Parathyroid adenoma (tissue), 2 donors: ENCODE results near the gene AP2A2.
"Not testable (repeated sequence)": the region's sequence is repeated elsewhere in the genome, so short reads cannot be mapped to it uniquely, and the experiment has no call there.

Source experiments
- H2AFZ ChIP-seq: fragments of 300-600 bp; sonication (generic); one replicate; pipeline ENCODE4 v1.7.0; 2017; ENCODE audit warnings: antibody characterized with exemption, mild to moderate bottlenecking
- H3K27ac ChIP-seq: fragments of 300-600 bp; sonication (generic); one replicate; pipeline ENCODE4 v1.7.0; 2017
- H3K27me3 ChIP-seq: fragments of 300-600 bp; sonication (generic); one replicate; pipeline ENCODE4 v1.7.0; 2017; ENCODE audit warnings: low read length; ENCODE audit not compliant: control insufficient read depth, insufficient read depth
- H3K36me3 ChIP-seq: fragments of 300-600 bp; sonication (generic); one replicate; pipeline ENCODE4 v1.7.0; 2017; ENCODE audit warnings: low read length; ENCODE audit not compliant: control insufficient read depth, insufficient read depth
- H3K4me1 ChIP-seq: fragments of 300-600 bp; sonication (generic); one replicate; pipeline ENCODE4 v1.7.0; 2017; ENCODE audit warnings: control low read depth
- H3K4me2 ChIP-seq: fragments of 300-600 bp; sonication (generic); one replicate; pipeline ENCODE4 v1.7.0; 2017; ENCODE audit warnings: low read length
- H3K4me3 ChIP-seq: fragments of 300-600 bp; sonication (generic); one replicate; pipeline ENCODE4 v1.7.0; 2017; ENCODE audit warnings: low read depth, low read length
- H3K79me2 ChIP-seq: fragments of 300-600 bp; sonication (generic); one replicate; pipeline ENCODE4 v1.7.0; 2017; ENCODE audit warnings: control low read depth
- H3K9ac ChIP-seq: fragments of 300-600 bp; sonication (generic); one replicate; pipeline ENCODE4 v1.7.0; 2017; ENCODE audit warnings: mild to moderate bottlenecking
- H3K9me3 ChIP-seq: fragments of 300-600 bp; sonication (generic); one replicate; pipeline ENCODE4 v1.7.0; 2017; ENCODE audit warnings: low read length; ENCODE audit not compliant: control insufficient read depth
- TF ChIP-seq, protein P1 (sequence below): fragments of 300-600 bp; sonication (generic); IDR thresholded peaks from one replicate; pipeline ENCODE4 v1.7.0; 2017; ENCODE audit warnings: antibody characterized with exemption, mild to moderate bottlenecking
- donor health status: primary hyperparathyroidism.

The AP2A2 gene

DNA sequence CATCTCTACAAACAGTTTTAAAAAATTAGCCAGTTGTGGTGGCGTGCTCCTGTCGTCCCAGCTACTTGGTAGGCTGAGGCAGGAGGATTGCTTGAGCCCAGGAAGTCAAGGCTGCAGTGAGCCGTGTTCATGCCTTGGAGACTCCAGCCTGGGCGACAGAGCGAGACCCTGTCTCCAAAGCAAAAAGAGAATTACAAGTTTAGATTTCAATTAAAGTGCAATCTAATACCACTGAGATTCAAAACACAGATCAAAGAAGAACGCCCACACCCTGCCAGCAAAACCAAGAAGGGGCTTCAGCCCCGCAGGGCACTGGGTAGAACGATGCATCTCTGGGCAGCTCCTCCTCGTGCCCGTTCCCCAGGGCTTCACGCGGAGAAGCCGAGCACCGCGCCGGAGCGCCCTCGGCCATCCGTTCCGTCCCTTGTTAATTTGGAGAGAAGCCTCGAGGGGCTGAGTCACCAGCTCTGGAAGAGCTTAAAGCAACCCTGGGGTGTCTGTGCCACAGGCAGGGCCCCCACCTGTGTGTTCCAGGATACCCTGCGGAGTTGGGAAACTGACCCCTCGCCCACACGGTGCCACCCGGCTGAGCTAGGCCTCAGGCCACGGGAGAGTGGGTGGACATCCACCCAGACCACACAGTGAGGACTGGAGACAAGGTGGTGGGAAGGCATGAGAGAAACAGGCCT is 47.0 kb downstream of the AP2A2 start:
- TF ChIP-seq, protein P1, sequence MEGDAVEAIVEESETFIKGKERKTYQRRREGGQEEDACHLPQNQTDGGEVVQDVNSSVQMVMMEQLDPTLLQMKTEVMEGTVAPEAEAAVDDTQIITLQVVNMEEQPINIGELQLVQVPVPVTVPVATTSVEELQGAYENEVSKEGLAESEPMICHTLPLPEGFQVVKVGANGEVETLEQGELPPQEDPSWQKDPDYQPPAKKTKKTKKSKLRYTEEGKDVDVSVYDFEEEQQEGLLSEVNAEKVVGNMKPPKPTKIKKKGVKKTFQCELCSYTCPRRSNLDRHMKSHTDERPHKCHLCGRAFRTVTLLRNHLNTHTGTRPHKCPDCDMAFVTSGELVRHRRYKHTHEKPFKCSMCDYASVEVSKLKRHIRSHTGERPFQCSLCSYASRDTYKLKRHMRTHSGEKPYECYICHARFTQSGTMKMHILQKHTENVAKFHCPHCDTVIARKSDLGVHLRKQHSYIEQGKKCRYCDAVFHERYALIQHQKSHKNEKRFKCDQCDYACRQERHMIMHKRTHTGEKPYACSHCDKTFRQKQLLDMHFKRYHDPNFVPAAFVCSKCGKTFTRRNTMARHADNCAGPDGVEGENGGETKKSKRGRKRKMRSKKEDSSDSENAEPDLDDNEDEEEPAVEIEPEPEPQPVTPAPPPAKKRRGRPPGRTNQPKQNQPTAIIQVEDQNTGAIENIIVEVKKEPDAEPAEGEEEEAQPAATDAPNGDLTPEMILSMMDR = no peak
- H3K27ac ChIP-seq = no peak overlapping the region
- H3K4me3 ChIP-seq = no peak overlapping the region
- no peaks in the 10 kb centered on the region for H3K9me3 ChIP-seq
- H3K4me1 ChIP-seq = no peaks in the 10 kb centered on the region
- H3K79me2 ChIP-seq = peaks cover 12% of the 10 kb centered on the region
- H2AFZ ChIP-seq = no peak overlapping the region
- H3K9ac ChIP-seq = no peak overlapping the region
- H3K4me2 ChIP-seq = no peak overlapping the region
- H3K36me3 ChIP-seq = no peaks in the 10 kb centered on the region
- H3K27me3 ChIP-seq = no peaks in the 10 kb centered on the region

DNA sequence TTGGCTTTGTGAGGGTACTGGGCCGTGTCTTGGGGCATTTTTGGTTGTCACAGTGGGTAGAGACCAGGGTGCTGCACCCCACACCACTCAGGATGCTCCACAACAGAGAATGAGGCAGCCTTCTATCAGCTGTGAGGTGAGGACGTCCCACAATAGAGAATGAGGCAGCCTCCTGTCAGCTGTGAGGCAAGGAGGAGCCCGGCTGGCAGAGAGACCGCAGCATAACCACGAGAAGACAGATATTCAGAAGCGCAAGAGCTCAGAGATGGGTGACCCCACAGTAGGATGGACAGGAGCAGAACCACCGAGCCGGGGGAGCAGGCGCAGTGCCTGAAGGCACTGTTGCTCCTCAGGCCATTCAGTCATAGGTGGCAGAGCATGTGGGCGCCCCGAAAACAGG is 47.6 kb downstream of the AP2A2 start:
- TF ChIP-seq, protein P1 = no peak
- no peak overlapping the region for H3K9ac ChIP-seq
- H3K9me3 ChIP-seq = no peaks in the 10 kb centered on the region

DNA sequence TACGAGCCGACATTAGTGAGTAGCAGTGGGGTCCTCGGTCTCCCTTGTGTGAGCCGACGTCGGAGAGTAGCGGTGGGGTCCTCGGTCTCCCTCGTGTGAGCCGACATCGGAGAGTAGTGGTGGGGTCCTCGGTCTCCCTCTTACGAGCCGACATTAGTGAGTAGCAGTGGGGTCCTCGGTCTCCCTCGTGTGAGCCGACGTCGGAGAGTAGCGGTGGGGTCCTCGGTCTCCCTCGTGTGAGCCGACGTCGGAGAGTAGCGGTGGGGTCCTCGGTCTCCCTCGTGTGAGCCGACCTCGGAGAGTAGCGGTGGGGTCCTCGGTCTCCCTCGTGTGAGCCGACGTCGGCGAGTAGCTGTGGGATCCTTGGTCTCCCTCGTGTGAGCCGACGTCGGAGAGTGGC is 49.7 kb downstream of the AP2A2 start:
- not testable (repeated sequence) for H3K9me3 ChIP-seq, H3K27ac ChIP-seq, H3K79me2 ChIP-seq, H3K4me3 ChIP-seq, H3K27me3 ChIP-seq, H3K9ac ChIP-seq, H3K36me3 ChIP-seq, H3K4me1 ChIP-seq, H3K4me2 ChIP-seq, H2AFZ ChIP-seq

More for the DNA sequence above, 47.6 kb downstream of the AP2A2 start:
- H3K4me3 ChIP-seq = no peak overlapping the region
- H3K4me1 ChIP-seq = no peaks in the 10 kb centered on the region
- H3K27ac ChIP-seq = no peak overlapping the region
- H3K27me3 ChIP-seq = no peaks in the 10 kb centered on the region
- H3K36me3 ChIP-seq = no peaks in the 10 kb centered on the region
- H2AFZ ChIP-seq = no peak overlapping the region
- no peak overlapping the region for H3K4me2 ChIP-seq
- peaks cover 12% of the 10 kb centered on the region for H3K79me2 ChIP-seq

DNA sequence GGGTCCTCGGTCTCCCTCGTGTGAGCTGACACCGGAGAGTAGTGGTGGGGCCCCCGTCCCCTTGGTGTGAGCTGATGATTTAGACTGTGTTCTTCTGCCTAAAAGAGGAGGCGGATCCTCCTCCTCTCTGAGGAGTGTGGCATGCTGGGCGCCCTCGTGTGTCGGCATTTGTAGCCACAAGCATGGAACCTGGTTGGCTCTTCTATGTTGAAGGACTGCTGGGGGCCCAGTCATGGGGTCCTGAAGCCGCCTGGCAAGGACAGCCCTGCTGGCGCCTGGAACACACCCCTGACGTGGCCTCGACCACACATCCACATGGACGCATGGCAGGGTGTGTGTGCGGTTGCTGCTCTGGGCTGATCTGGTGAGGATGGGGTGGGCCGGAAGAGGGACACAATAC is 50.2 kb downstream of the AP2A2 start:
- H3K4me2 ChIP-seq = no peak overlapping the region
- H3K9me3 ChIP-seq = no peaks in the 10 kb centered on the region
- H2AFZ ChIP-seq = no peak overlapping the region
- H3K4me1 ChIP-seq = no peaks in the 10 kb centered on the region
- TF ChIP-seq, protein P1 = no peak
- no peak overlapping the region for H3K9ac ChIP-seq
- no peaks in the 10 kb centered on the region for H3K27me3 ChIP-seq
- H3K79me2 ChIP-seq = peaks cover 7% of the 10 kb centered on the region
- H3K27ac ChIP-seq = no peak overlapping the region
- H3K36me3 ChIP-seq = no peaks in the 10 kb centered on the region
- H3K4me3 ChIP-seq = no peak overlapping the region

DNA sequence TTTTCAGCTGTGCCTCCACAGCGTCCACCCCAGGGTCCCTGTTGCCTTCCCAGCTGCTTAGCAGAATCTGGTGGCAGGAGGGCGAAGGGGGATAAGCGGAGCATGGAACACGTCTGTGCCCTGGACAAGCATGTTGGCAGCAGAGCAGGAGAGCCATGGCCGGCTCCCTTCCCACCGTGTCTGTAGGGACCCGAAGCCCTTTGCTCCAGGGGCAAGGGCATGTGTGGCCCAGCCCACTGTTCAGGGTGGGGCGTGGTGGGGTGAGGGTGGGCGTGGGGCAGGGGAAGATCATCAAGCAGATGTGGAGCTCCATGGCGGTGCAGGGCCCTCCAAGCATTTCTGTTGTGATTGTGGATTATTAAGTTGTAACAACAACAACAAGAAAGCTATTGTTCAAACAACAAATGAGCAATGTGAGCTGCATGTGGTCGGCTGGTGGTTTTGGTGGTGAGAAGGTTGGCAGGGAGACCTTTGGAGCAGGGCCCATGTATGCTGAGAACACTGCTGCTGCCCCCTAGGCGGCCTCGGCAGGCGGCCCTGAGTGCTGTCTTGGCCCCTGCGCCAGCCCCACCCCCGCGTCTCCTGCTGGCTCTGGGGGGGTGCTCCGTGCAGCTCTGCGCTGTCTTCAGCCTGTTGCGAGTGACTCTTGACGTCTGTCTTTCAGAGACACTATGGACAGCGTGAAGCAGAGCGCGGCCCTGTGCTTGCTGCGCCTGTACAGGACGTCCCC is 50.9 kb downstream of the AP2A2 start:
- Histone ChIP-seq H3K4me1 (no peaks in the 10 kb centered on the region), H3K9me3 (no peaks in the 10 kb centered on the region), H3K79me2 (peaks cover 4% of the 10 kb centered on the region), H3K27ac (no peak overlapping the region), H3K9ac (no peak overlapping the region), H3K36me3 (no peaks in the 10 kb centered on the region), H3K4me2 (no peak overlapping the region), H3K4me3 (no peak overlapping the region), H2AFZ (no peak overlapping the region), H3K27me3 (no peaks in the 10 kb centered on the region)
- TF ChIP-seq, protein P1 = no peak
